HepG2 (cell line): Measurements from ENCODE around the gene PELI3. TPM values are rescaled to one million over a fixed set of nuclear protein-coding genes. Genes with fewer than 3 reads are reported as not detected.

Experiments used
- ARID2 ChIP-seq: sonication (generic); formaldehyde crosslinking; IDR thresholded peaks from 2 replicates; pipeline ENCODE4 v1.8.1; 2022; ENCODE audit warnings: mild to moderate bottlenecking, missing genetic modification reagents, borderline replicate concordance
- DPF2 ChIP-seq: sonication (generic); formaldehyde crosslinking; IDR thresholded peaks from 2 replicates; pipeline ENCODE4 v1.4.0; 2020; ENCODE audit warnings: mild to moderate bottlenecking, low read depth, missing genetic modification reagents, borderline replicate concordance
- EP300 ChIP-seq, 3 experiments: sonication (generic) in 1 of 3; formaldehyde crosslinking in 1 of 3; IDR thresholded peaks; 2 replicates each; pipeline versions ENCODE4 v1.5.1 to v1.6.1; 2011 to 2020; ENCODE audit warnings: low read depth in 2 of 3, low read length in 2 of 3, borderline replicate concordance in 1 of 3, improper control_type of control experiment in 1 of 3, mild to moderate bottlenecking in 1 of 3, missing genetic modification reagents in 1 of 3, moderate library complexity in 1 of 3
- EZH2 ChIP-seq: conservative IDR thresholded peaks from 2 replicates; pipeline ENCODE4 v1.6.1; 2012; ENCODE audit warnings: mild to moderate bottlenecking, low read depth, low read length, moderate library complexity
- GLMP ChIP-seq: sonication (generic); formaldehyde crosslinking; IDR thresholded peaks from 2 replicates; pipeline ENCODE4 v1.9.0; 2021; ENCODE audit warnings: missing genetic modification reagents, mild to moderate bottlenecking, borderline replicate concordance
- HBP1 ChIP-seq: IDR thresholded peaks from 2 replicates; pipeline ENCODE4 v1.6.1; 2016; ENCODE audit warnings: low read depth, control low read depth
- HMGA1 ChIP-seq: sonication (generic); formaldehyde crosslinking; conservative IDR thresholded peaks from 2 replicates; pipeline ENCODE4 v1.4.0; 2020; ENCODE audit warnings: missing genetic modification reagents
- MEIS1 ChIP-seq: sonication (generic); formaldehyde crosslinking; IDR thresholded peaks from 2 replicates; pipeline ENCODE4 v1.9.0; 2021; ENCODE audit warnings: mild to moderate bottlenecking, missing genetic modification reagents, moderate library complexity, borderline replicate concordance
- NCOR1 ChIP-seq: fragments of 200-600 bp; sonication (generic); IDR thresholded peaks from 2 replicates; pipeline ENCODE4 v1.7.0; 2017; ENCODE audit warnings: antibody characterized with exemption, low read length, borderline replicate concordance
- NR2F6 ChIP-seq, 2 experiments: IDR thresholded peaks; 2 replicates each; pipeline ENCODE4 v1.6.1; 2016; ENCODE audit warnings: antibody characterized with exemption in 1 of 2, mild to moderate bottlenecking in 1 of 2
- PBX2 ChIP-seq: IDR thresholded peaks from 2 replicates; pipeline ENCODE4 v1.6.1; 2016; ENCODE audit warnings: control low read depth
- SMC3 ChIP-seq: IDR thresholded peaks from 2 replicates; pipeline ENCODE4 v1.6.1; 2011; ENCODE audit warnings: low read length, improper control_type of control experiment
- ZFP1 ChIP-seq: IDR thresholded peaks from 2 replicates; pipeline ENCODE4 v1.6.1; 2016
- ZNF281 ChIP-seq: sonication (generic); formaldehyde crosslinking; IDR thresholded peaks from 2 replicates; pipeline ENCODE4 v1.4.0; 2020; ENCODE audit warnings: missing genetic modification reagents, borderline replicate concordance
- ZNF629 ChIP-seq: sonication (generic); formaldehyde crosslinking; conservative IDR thresholded peaks from 2 replicates; pipeline ENCODE4 v1.5.0; 2020; ENCODE audit warnings: missing genetic modification reagents
- polyA plus RNA-seq, 8 experiments: library from polyadenylated mRNA; depleted of rRNA in 3 of 8; stranded (reverse) in 7 of 8; unstranded in 1 of 8; fragments of >200 nt; fragmentation: Illumina TruSeq in 4 of 8; extraction: Trizol in 4 of 8; gene quantifications; 2 replicates each; pipeline versions ENCODE4 v1.2.1 to v1.2.3, GENCODE V29; 2011 to 2016; ENCODE audit warnings: low read depth in 4 of 8, missing spikeins in 1 of 8, mixed read lengths in 1 of 8; ENCODE audit not compliant: insufficient read depth in 1 of 8
- total RNA-seq, 5 experiments: library from RNA; depleted of rRNA; stranded (reverse); fragments of >200 nt; fragmentation: Illumina TruSeq; extraction: Trizol; gene quantifications; 2 replicates each; pipeline ENCODE4 v1.2.3, GENCODE V29; 2016; ENCODE audit warnings: low read depth in 1 of 5

PELI3 gene
- total and polyA plus RNA-seq, 2 of the 13 experiments (the other 11 are each of a cell fraction or from before 2014, with no cell fraction given), result 2.0 to 4.0 TPM

GRCh38 chr11:66480117-66480938, 13.6 kb downstream of the PELI3 start, which contains the start of gene DPP3 (continued):
- peak; percentile 84; the same call in 1 of the 2 replicates for TF ChIP-seq ARID2 (CRISPR knock-in tag)
- TF ChIP-seq NR2F6 (IDR thresholded peaks at IDR 0.05), result peak; percentile 19; the same call in 1 of the 2 replicates
- TF ChIP-seq NR2F6 (CRISPR knock-in tag; IDR thresholded peaks at IDR 0.05), result peak; percentile 41
- peak; percentile 85; the same call in 1 of the 2 replicates for TF ChIP-seq HBP1 (CRISPR knock-in tag)
- no peak for TF ChIP-seq GLMP (CRISPR knock-in tag)
- TF ChIP-seq ZNF629 (CRISPR knock-in tag), result peak; percentile 99
- TF ChIP-seq NCOR1, result no peak; the same call in 1 of the 2 replicates
- TF ChIP-seq HMGA1 (CRISPR knock-in tag), result no peak
- TF ChIP-seq MEIS1 (CRISPR knock-in tag), result peak; percentile 74; the same call in 1 of the 2 replicates
- TF ChIP-seq EZH2, result no peak
- no peak for TF ChIP-seq DPF2 (CRISPR knock-in tag)
- TF ChIP-seq SMC3, result no peak
- TF ChIP-seq ZFP1 (CRISPR knock-in tag), result no peak
- TF ChIP-seq ZNF281 (CRISPR knock-in tag), result peak; percentile 65
- TF ChIP-seq EP300 (IDR thresholded peaks at IDR 0.05; ENCODE audit: low read depth in 2 of 2, low read length in 2 of 2), result no peak
- TF ChIP-seq EP300 (CRISPR knock-in tag; IDR thresholded peaks at IDR 0.05; ENCODE audit: borderline replicate concordance), result 0 out of 2 replicates have a peak, but pooled peaks have one; percentile 31
- TF ChIP-seq PBX2, result peak; percentile 91
